Spleen (tissue), 7 donors: ENCODE measurements around the gene UFL1.

Source experiments
- POLR2A ChIP-seq, 3 donors: fragments of 450-650 bp; IDR thresholded peaks; one replicate each; pipeline ENCODE4 v1.5.1; 2017; ENCODE audit warnings: antibody characterized with exemption in 3 of 3, mild to moderate bottlenecking in 1 of 3
- POLR2AphosphoS5 ChIP-seq, 3 donors: sonication (generic); formaldehyde crosslinking; IDR thresholded peaks; one replicate each; pipeline ENCODE4 v1.5.1; 2017; ENCODE audit warnings: antibody characterized with exemption in 3 of 3
- TF ChIP-seq, protein P1 (sequence below), 11 experiments: fragments of 200-600 bp in 7 of 11; fragments of 450-650 bp in 4 of 11; sonication (generic) in 4 of 11; IDR thresholded peaks in 8 of 11; conservative IDR thresholded peaks in 3 of 11; 1 replicate in 7 of 11; 2 replicates in 4 of 11; pipeline versions ENCODE4 v1.4.0 to v1.8.0; 2016 to 2021; ENCODE audit warnings: antibody characterized with exemption in 11 of 11, inconsistent platforms in 4 of 11, mild to moderate bottlenecking in 1 of 11
- donor health status: DM: no; HTN: no; CAD: no; lungs with moderate emphysema.
- donor health status: DM: no; HTN: no; CAD: no.
- donor health status: DM: no; HTN: no; CAD: no.

DNA sequence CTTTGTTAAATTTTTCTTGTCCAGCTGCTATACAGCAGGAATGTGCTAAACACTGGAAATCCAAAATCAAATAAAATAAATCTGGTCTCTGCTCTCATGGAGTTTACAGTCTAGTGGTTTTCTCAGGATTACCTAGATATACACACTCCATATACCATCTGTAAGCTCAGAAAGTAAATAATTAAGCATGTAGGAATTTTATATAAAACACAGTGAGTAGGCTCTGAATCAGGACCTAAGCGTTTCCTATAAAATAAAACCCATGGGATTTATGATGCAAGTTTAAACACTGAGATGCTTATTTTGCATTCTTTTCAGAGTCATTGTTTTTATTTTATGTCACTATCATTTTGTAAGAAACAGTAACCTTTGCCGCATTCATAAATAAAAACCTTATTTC lies 29.7 kb upstream of the UFL1 start:
- TF ChIP-seq POLR2AphosphoS5 (IDR thresholded peaks at IDR 0.05) = no peak
- TF ChIP-seq, protein P1, sequence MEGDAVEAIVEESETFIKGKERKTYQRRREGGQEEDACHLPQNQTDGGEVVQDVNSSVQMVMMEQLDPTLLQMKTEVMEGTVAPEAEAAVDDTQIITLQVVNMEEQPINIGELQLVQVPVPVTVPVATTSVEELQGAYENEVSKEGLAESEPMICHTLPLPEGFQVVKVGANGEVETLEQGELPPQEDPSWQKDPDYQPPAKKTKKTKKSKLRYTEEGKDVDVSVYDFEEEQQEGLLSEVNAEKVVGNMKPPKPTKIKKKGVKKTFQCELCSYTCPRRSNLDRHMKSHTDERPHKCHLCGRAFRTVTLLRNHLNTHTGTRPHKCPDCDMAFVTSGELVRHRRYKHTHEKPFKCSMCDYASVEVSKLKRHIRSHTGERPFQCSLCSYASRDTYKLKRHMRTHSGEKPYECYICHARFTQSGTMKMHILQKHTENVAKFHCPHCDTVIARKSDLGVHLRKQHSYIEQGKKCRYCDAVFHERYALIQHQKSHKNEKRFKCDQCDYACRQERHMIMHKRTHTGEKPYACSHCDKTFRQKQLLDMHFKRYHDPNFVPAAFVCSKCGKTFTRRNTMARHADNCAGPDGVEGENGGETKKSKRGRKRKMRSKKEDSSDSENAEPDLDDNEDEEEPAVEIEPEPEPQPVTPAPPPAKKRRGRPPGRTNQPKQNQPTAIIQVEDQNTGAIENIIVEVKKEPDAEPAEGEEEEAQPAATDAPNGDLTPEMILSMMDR (IDR thresholded peaks at IDR 0.05 in 8 of 11, conservative IDR thresholded peaks at IDR 0.05 in 3 of 11) = no peak
- TF ChIP-seq POLR2A (IDR thresholded peaks at IDR 0.05) = no peak
